ENCODE data around the gene ITPR3.

The ITPR3 gene

GRCh38 chr6:33705268-33705885 is 84.3 kb downstream of the ITPR3 start:
- no peak for DNase-seq

- no peak for DNase-seq
Observed at GRCh38 chr6:33705955-33706725, 85.0 kb downstream of the ITPR3 start.

GRCh38 chr6:33707771-33708170 is 86.6 kb downstream of the ITPR3 start:
- DNase-seq: no peak

- no peak for DNase-seq
Observed at GRCh38 chr6:33708516-33709204, 87.5 kb downstream of the ITPR3 start.

GRCh38 chr6:33709605-33710295 is 88.6 kb downstream of the ITPR3 start:
- no peak for DNase-seq

- no peak for DNase-seq
Observed at GRCh38 chr6:33710296-33711121, 89.4 kb downstream of the ITPR3 start.

- peak; percentile 97 to 98 for DNase-seq
Observed at GRCh38 chr6:33711140-33712129, 90.3 kb downstream of the ITPR3 start, which contains the start of gene UQCC2. UQCC2 (minus strand) TSS chr6:33711700; CDS start chr6:33711686, 14 bp downstream.

- DNase-seq: no peak
Observed at GRCh38 chr6:33712914-33713313, 91.8 kb downstream of the ITPR3 start.

GRCh38 chr6:33713786-33714185 is 92.7 kb downstream of the ITPR3 start:
- no peak for DNase-seq

- no peak for DNase-seq
Observed at GRCh38 chr6:33714385-33715040, 93.4 kb downstream of the ITPR3 start.

- DNase-seq: no peak
Observed at GRCh38 chr6:33716379-33716778, 95.3 kb downstream of the ITPR3 start.

GRCh38 chr6:33716890-33717632 is 95.9 kb downstream of the ITPR3 start:
- DNase-seq: no peak

- DNase-seq: no peak
Observed at GRCh38 chr6:33717934-33718455, 96.9 kb downstream of the ITPR3 start.

GRCh38 chr6:33718713-33719112 is 97.6 kb downstream of the ITPR3 start:
- DNase-seq: no peak

- no peak for DNase-seq
Observed at GRCh38 chr6:33719326-33719987, 98.3 kb downstream of the ITPR3 start.

GRCh38 chr6:33720998-33721397 is 99.9 kb downstream of the ITPR3 start:
- no peak for DNase-seq

GRCh38 chr6:33721508-33721907 is 100.4 kb downstream of the ITPR3 start:
- DNase-seq: no peak

- no peak for DNase-seq
Observed at GRCh38 chr6:33722103-33722623, 101.0 kb downstream of the ITPR3 start.
